ENCODE data around the gene NTRK1.

GRCh38 chr1:156882543-156882942 is 21.9 kb downstream of the NTRK1 start:
- TF ChIP-seq CTCF (IDR thresholded peaks at IDR 0.05): no peak
- TF ChIP-seq POLR2A (IDR thresholded peaks at IDR 0.05): no peak
